ENCODE results near the gene ZDHHC12. TPM values are rescaled to one million over a fixed set of nuclear protein-coding genes. Genes with fewer than 3 reads are reported as not detected.

ZDHHC12 gene
- polyA plus RNA-seq, 2 of the 4 experiments (the other 2 are of a cell fraction) = 37.6 to 75.7 TPM

DNA sequence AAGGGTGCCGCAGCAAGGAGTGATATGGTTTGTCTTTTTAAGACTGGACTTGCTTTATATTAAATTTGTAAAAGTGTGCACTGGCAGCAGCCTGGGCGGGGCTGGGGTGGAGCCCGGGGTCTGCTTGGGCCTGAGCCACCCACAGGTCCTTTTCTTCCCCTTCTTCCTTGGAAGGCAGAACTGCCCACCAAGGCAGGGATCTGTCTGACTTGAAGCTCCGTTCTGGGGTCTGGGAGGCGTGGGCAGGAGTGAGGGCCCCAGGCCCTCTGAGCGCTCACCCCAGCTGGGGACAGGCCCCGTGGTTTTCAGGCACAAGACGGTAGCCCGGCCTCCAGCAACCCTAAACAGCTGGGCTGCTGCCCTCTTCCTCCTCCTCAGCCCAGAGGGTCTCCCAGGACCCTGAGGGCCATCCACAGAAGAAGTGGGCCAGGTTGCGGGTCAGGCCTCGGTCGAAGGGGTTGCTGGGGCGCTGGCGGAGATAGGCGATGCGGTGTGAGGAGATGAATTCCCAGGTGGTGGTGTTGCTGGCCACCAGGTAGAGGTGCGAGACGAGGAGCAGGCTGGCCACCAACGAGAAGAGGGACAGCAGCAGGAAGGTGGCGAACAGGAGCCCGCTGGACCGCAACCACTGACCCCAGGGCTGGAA lies 3.0 kb downstream of the ZDHHC12 start:
- ChIA-PET POLR2A (no interaction called here), CTCF (interaction anchor here (1.1 to 2.4 kb wide), 2 partner anchors 11 to 19 kb away, joined by 4 to 6 read pairs; partner anchors contain the start of gene PKN3)
- Histone ChIP-seq H3K27ac (no peak overlapping the region), H3K4me3 (no peak overlapping the region), H3K9me3 (no peaks in the 10 kb centered on the region), H3K4me2 (no peak overlapping the region), H3K4me1 (peaks cover 14% of the 10 kb centered on the region)
- TF ChIP-seq ZNF302 (CRISPR knock-in tag; IDR thresholded peaks at IDR 0.05) (no peak), RNF2 (IDR thresholded peaks at IDR 0.05; ENCODE audit: borderline replicate concordance, low read depth) (no peak), ZSCAN20 (CRISPR knock-in tag; IDR thresholded peaks at IDR 0.05) (no peak), HDAC2 (IDR thresholded peaks at IDR 0.05) (no peak), HEYL (CRISPR knock-in tag; IDR thresholded peaks at IDR 0.05) (no peak), MYC (IDR thresholded peaks at IDR 0.05; ENCODE audit: borderline replicate concordance, low read length) (no peak), HOXB5 (CRISPR knock-in tag; IDR thresholded peaks at IDR 0.05) (no peak), SMC3 (IDR thresholded peaks at IDR 0.05) (no peak), CBX2 (IDR thresholded peaks at IDR 0.05; ENCODE audit: borderline replicate concordance, low read depth) (no peak), KDM1A (IDR thresholded peaks at IDR 0.05; ENCODE audit: low read depth) (no peak), SREBF2 (IDR thresholded peaks at IDR 0.05) (no peak), CBX8 (IDR thresholded peaks at IDR 0.05) (no peak), TFCP2L1 (CRISPR knock-in tag; IDR thresholded peaks at IDR 0.05) (no peak)
- TF ChIP-seq, protein P1, sequence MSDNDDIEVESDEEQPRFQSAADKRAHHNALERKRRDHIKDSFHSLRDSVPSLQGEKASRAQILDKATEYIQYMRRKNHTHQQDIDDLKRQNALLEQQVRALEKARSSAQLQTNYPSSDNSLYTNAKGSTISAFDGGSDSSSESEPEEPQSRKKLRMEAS (IDR thresholded peaks at IDR 0.05) = no peak
- TF ChIP-seq, protein P2, sequence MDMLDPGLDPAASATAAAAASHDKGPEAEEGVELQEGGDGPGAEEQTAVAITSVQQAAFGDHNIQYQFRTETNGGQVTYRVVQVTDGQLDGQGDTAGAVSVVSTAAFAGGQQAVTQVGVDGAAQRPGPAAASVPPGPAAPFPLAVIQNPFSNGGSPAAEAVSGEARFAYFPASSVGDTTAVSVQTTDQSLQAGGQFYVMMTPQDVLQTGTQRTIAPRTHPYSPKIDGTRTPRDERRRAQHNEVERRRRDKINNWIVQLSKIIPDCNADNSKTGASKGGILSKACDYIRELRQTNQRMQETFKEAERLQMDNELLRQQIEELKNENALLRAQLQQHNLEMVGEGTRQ (IDR thresholded peaks at IDR 0.05) = no peak
- TF ChIP-seq, protein P3, sequence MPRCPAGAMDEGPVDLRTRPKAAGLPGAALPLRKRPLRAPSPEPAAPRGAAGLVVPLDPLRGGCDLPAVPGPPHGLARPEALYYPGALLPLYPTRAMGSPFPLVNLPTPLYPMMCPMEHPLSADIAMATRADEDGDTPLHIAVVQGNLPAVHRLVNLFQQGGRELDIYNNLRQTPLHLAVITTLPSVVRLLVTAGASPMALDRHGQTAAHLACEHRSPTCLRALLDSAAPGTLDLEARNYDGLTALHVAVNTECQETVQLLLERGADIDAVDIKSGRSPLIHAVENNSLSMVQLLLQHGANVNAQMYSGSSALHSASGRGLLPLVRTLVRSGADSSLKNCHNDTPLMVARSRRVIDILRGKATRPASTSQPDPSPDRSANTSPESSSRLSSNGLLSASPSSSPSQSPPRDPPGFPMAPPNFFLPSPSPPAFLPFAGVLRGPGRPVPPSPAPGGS (IDR thresholded peaks at IDR 0.05) = no peak
- TF ChIP-seq, protein P4, sequence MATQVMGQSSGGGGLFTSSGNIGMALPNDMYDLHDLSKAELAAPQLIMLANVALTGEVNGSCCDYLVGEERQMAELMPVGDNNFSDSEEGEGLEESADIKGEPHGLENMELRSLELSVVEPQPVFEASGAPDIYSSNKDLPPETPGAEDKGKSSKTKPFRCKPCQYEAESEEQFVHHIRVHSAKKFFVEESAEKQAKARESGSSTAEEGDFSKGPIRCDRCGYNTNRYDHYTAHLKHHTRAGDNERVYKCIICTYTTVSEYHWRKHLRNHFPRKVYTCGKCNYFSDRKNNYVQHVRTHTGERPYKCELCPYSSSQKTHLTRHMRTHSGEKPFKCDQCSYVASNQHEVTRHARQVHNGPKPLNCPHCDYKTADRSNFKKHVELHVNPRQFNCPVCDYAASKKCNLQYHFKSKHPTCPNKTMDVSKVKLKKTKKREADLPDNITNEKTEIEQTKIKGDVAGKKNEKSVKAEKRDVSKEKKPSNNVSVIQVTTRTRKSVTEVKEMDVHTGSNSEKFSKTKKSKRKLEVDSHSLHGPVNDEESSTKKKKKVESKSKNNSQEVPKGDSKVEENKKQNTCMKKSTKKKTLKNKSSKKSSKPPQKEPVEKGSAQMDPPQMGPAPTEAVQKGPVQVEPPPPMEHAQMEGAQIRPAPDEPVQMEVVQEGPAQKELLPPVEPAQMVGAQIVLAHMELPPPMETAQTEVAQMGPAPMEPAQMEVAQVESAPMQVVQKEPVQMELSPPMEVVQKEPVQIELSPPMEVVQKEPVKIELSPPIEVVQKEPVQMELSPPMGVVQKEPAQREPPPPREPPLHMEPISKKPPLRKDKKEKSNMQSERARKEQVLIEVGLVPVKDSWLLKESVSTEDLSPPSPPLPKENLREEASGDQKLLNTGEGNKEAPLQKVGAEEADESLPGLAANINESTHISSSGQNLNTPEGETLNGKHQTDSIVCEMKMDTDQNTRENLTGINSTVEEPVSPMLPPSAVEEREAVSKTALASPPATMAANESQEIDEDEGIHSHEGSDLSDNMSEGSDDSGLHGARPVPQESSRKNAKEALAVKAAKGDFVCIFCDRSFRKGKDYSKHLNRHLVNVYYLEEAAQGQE (IDR thresholded peaks at IDR 0.05) = no peak
- TF ChIP-seq, protein P5, sequence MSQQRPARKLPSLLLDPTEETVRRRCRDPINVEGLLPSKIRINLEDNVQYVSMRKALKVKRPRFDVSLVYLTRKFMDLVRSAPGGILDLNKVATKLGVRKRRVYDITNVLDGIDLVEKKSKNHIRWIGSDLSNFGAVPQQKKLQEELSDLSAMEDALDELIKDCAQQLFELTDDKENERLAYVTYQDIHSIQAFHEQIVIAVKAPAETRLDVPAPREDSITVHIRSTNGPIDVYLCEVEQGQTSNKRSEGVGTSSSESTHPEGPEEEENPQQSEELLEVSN (IDR thresholded peaks at IDR 0.05; ENCODE audit: borderline replicate concordance, low read depth) = no peak
- TF ChIP-seq, protein P6, sequence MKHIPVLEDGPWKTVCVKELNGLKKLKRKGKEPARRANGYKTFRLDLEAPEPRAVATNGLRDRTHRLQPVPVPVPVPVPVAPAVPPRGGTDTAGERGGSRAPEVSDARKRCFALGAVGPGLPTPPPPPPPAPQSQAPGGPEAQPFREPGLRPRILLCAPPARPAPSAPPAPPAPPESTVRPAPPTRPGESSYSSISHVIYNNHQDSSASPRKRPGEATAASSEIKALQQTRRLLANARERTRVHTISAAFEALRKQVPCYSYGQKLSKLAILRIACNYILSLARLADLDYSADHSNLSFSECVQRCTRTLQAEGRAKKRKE (CRISPR knock-in tag; IDR thresholded peaks at IDR 0.05; ENCODE audit: low read depth) = no peak
- DNase-seq (ENCODE audit: low read depth in 1 of 2, low spot score in 1 of 2) (no peak), FAIRE-seq (no peak), ATAC-seq (no peak)
- 89% methylated on average over 21 of the region's 22 CpGs for WGBS (ENCODE audit: missing lambda C conversion rate)
